H1 (cell line): ENCODE results near the gene LIMS1.
"Not testable (repeated sequence)": the region's sequence is repeated elsewhere in the genome, so short reads cannot be mapped to it uniquely, and the experiment has no call there.

Source experiments
- BCL11A ChIP-seq, 2 experiments: IDR thresholded peaks; one replicate each; pipeline ENCODE4 v1.6.1; 2011; ENCODE audit warnings: low read depth in 2 of 2, low read length in 2 of 2, mild to moderate bottlenecking in 2 of 2
- CTCF ChIP-seq, 3 experiments: IDR thresholded peaks; 1 replicate in 2 of 3; 2 replicates in 1 of 3; pipeline versions ENCODE4 v1.5.1 to v1.6.1; 2011; ENCODE audit warnings: low read length in 3 of 3, mild to moderate bottlenecking in 3 of 3, inconsistent platforms in 2 of 3, low read depth in 1 of 3, moderate library complexity in 1 of 3; ENCODE audit not compliant: insufficient read depth in 1 of 3; ENCODE audit errors: control extremely low read depth in 1 of 3
- EP300 ChIP-seq, 2 experiments: IDR thresholded peaks; 1 replicate in 1 of 2; 2 replicates in 1 of 2; pipeline ENCODE4 v1.6.1; 2011 to 2012; ENCODE audit warnings: low read depth in 2 of 2, low read length in 2 of 2, mild to moderate bottlenecking in 2 of 2, borderline replicate concordance in 1 of 2, inconsistent platforms in 1 of 2, moderate library complexity in 1 of 2
- FOSL1 ChIP-seq: IDR thresholded peaks from 2 replicates; pipeline ENCODE4 v1.6.1; 2011; ENCODE audit warnings: mild to moderate bottlenecking, low read depth, low read length, moderate library complexity; ENCODE audit not compliant: insufficient read depth
- HDAC2 ChIP-seq, 2 experiments: fragments of 300-600 bp in 1 of 2; sonication (generic) in 1 of 2; IDR thresholded peaks; 2 replicates each; pipeline ENCODE4 v1.6.1; 2011 to 2012; ENCODE audit warnings: low read depth in 2 of 2, low read length in 2 of 2, mild to moderate bottlenecking in 2 of 2, moderate library complexity in 2 of 2, borderline replicate concordance in 1 of 2, inconsistent platforms in 1 of 2
- MAX ChIP-seq: IDR thresholded peaks from 2 replicates; pipeline ENCODE4 v1.6.1; 2012; ENCODE audit warnings: inconsistent platforms
- NRF1 ChIP-seq: IDR thresholded peaks from 2 replicates; pipeline ENCODE4 v1.6.1; 2011; ENCODE audit warnings: mild to moderate bottlenecking, low read depth, low read length, improper control_type of control experiment
- POU5F1 ChIP-seq: IDR thresholded peaks from 2 replicates; pipeline ENCODE4 v1.6.1; 2011; ENCODE audit warnings: low read depth, mild to moderate bottlenecking, low read length, moderate library complexity
- RBBP5 ChIP-seq: IDR thresholded peaks from 2 replicates; pipeline ENCODE4 v1.7.1; 2012; ENCODE audit warnings: low read depth, mild to moderate bottlenecking, inconsistent platforms, low read length, moderate library complexity, borderline replicate concordance
- TAF1 ChIP-seq: IDR thresholded peaks from 2 replicates; pipeline ENCODE4 v1.6.1; 2011; ENCODE audit warnings: mild to moderate bottlenecking, low read depth, low read length

- not testable (repeated sequence) for TF ChIP-seq RBBP5; FOSL1; TAF1; EP300 (IDR thresholded peaks at IDR 0.05; ENCODE audit: borderline replicate concordance in 1 of 2, low read depth in 2 of 2, low read length in 2 of 2); MAX; NRF1; POU5F1; CTCF (IDR thresholded peaks at IDR 0.05; ENCODE audit: control extremely low read depth in 1 of 3, insufficient read depth in 1 of 3, low read depth in 1 of 3, low read length in 3 of 3); BCL11A (IDR thresholded peaks at IDR 0.05; ENCODE audit: low read depth in 2 of 2, low read length in 2 of 2); HDAC2 (IDR thresholded peaks at IDR 0.05; ENCODE audit: borderline replicate concordance in 1 of 2, low read depth in 2 of 2, low read length in 2 of 2)
Observed at GRCh38 chr2:108652187-108652931, 118.1 kb downstream of the LIMS1 start.
